Fibroblast of villous mesenchyme (primary cell): Measurements from ENCODE around the gene ATP9A. TPM values are rescaled to one million over a fixed set of nuclear protein-coding genes. Genes with fewer than 3 reads are reported as not detected.
"Not testable (repeated sequence)": the region's sequence is repeated elsewhere in the genome, so short reads cannot be mapped to it uniquely, and the experiment has no call there.

ENCODE experiments used
- DNase-seq: peaks from one replicate; pipeline ENCODE4 v3.0.0-alpha.2; 2010; ENCODE audit warnings: low read depth
- H3K4me3 ChIP-seq: 2 replicates; pipeline ENCODE4 v1.5.1; 2011; ENCODE audit warnings: low read depth, mild to moderate bottlenecking, low read length
- total RNA-seq: library from RNA; depleted of rRNA; stranded (reverse); fragments of >200 nt; gene quantifications from 2 replicates; pipeline ENCODE4 v1.2.3, GENCODE V29; 2012
- TF ChIP-seq, protein P1 (sequence below): IDR thresholded peaks from 2 replicates; pipeline ENCODE4 v1.5.1; 2012; ENCODE audit warnings: low read depth, mild to moderate bottlenecking, low read length; ENCODE audit not compliant: insufficient read depth

The ATP9A gene
- total RNA-seq, 1 donor: 6.9 TPM

DNA sequence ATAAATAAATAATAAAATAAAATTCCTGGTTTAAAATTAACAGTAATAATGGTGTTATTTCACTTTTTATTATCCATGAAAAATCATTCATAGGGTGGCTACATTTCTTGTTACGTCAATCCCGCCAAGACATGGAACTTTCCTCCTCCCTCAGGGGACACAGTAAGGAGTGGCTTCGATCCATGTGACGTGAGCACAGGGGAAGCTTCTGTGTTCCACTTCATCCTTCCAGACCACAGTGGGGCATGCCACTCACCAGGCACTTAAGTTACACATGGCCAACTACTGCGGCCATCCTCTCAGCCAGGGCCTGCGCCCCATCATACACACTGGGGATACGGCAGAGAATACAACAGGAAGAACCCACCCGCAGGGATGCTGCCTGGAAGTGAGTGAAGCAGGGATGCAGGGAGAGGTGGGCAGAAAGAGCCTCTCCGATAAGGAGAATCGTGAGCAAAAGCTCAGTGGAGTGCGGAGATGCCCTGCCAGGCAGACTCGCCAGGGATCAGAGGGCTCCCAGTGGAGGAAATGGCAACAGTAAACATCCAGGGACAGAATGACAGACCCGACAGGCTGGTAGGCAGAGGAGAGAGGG, 75.3 kb downstream of the ATP9A start:
- no peak for DNase-seq
- no peak overlapping the region for H3K4me3 ChIP-seq
- TF ChIP-seq, protein P1, sequence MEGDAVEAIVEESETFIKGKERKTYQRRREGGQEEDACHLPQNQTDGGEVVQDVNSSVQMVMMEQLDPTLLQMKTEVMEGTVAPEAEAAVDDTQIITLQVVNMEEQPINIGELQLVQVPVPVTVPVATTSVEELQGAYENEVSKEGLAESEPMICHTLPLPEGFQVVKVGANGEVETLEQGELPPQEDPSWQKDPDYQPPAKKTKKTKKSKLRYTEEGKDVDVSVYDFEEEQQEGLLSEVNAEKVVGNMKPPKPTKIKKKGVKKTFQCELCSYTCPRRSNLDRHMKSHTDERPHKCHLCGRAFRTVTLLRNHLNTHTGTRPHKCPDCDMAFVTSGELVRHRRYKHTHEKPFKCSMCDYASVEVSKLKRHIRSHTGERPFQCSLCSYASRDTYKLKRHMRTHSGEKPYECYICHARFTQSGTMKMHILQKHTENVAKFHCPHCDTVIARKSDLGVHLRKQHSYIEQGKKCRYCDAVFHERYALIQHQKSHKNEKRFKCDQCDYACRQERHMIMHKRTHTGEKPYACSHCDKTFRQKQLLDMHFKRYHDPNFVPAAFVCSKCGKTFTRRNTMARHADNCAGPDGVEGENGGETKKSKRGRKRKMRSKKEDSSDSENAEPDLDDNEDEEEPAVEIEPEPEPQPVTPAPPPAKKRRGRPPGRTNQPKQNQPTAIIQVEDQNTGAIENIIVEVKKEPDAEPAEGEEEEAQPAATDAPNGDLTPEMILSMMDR: no peak

DNA sequence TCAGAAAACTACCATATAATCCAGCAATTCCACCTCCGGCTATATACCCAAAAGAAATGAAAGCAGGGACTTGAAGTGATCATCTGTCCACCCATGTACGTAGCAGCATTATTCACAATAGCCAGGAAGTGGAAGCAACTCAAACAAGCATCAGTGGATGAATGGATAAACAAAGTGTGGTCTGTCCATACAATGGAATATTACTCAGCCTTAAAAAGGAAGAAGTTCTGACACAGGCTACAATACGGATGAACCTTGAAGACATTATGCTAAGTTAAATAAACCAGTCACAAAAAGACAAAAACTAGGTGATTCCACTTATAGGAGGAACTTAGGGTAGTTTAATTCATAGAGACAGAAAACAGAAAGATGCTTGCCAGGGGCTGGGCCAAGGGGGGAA, 76.5 kb downstream of the ATP9A start:
- no peak for DNase-seq
- TF ChIP-seq, protein P1: no peak
- no peak overlapping the region for H3K4me3 ChIP-seq

DNA sequence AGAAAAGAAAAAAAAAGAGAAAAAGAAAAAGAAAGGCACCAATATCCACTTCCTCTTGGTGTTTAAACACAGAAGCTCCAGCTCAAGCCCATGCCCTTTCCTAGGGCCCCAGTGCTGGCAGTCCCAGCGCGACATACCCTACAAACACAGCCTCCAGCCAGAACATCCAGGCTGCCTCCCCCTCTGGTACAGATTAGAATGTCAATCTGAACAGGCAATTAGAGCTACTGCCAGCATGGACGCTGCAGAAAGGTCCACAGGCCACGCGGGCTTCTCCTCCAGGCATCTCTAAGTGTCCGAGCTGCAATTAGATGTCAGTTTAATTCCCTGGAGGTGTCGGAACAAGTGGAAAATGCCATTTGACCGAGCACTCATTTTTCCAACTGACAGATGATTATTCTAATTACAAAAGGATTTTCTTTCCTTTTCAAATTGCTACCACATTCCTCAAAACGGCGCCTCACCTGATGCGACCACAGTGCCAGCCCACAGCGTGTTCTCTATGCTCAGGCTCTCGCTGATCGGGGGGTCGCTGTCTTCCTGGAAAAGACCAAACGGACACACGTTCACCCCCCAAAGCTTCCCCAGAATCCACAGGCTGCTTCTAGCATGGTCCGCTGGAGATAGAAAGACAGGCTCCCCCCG, 79.5 kb downstream of the ATP9A start:
- H3K4me3 ChIP-seq: no peak overlapping the region
- TF ChIP-seq, protein P1: no peak
- no peak for DNase-seq

DNA sequence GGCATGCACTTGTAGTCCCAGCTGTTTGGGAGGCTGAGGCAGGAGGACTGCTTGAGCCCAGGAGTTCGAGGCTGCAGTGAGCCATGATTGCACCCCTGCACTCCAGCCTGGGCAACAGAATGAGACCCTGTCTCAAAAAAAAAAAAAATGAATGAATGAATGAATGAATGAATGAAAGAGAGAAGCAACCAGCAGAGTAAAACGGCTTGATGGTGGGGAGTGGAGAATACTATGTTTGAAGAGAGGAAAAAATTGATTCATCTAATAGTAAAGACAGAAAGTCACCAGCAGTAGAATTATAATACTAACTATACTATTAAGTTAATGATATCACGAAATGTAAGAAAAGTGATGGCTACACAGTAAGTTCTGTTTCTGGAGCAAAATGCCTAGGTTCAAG, 80.6 kb downstream of the ATP9A start:
- TF ChIP-seq, protein P1: no peak
- DNase-seq: no peak
- no peak overlapping the region for H3K4me3 ChIP-seq

DNA sequence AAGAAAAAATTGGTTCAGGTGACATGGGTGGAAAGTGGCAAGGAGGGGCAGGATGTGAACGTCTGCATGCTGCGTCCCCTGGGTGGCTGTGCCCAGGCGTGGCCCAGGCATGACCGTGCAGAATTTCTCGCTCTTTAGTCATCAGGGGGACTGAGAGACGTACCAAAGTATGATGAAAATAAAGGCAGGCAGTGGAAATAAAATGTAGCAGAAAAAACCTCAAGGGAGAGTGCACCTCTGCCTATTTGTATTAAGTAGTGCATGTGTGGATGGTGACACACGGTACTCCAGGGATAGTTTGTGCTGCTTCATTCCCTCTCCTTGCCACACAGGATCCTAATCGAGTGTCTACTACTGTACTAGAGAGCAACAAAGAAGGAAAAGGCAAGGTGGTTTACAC, 81.1 kb downstream of the ATP9A start:
- DNase-seq: no peak
- TF ChIP-seq, protein P1: no peak
- H3K4me3 ChIP-seq: no peak overlapping the region

DNA sequence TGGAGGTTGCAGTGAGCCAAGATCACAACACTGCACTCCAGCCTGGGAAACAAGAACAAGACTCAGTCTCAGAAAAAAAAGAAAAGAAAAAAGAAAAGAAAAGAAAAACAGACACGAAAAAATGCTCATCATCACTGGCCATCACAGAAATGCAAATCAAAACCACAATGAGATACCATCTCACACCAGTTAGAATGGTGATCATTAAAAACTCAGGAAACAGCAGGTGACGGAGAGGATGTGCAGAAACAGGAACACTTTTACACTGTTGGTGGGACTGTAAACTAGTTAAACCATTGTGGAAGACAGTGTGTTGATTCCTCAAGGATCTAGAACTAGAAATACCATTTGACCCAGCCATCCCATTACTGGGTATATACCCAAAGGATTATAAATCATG, 82.7 kb downstream of the ATP9A start:
- H3K4me3 ChIP-seq, DNase-seq: not testable (repeated sequence)

DNA sequence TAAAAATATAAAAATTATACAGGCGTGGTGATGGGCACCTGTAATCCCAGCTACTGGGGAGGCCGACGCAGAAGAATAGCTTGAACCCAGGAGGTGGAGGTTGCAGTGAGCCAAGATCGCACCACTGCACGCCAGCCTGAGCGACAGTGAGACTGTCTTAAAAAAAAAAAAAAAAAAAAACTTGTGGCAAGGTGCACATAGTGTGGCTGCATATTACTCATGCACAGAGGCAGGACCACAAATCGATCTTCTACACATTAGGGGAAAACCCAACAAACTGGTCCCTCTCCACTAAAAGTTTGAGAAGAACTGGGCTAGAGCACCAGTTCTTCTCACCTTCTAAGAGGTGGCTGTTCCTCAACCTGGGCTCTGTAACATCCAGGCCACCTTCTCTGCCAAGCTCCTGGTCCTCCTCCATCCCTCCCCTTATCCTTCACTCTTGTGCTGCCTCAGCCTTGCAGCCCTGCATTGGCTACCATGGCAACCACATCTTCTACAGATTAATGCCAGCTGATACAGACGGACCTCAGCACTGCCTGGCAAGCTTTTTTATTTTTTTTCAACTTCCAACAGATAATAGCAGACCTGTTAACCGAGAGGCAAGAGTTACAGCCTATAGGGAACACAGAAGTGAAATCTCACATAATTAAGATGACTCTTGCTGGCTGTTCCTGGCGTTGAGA, 88.0 kb downstream of the ATP9A start:
- DNase-seq: no peak
- TF ChIP-seq, protein P1: no peak
- H3K4me3 ChIP-seq: no peak overlapping the region
